K562 (cell line): ENCODE measurements around the gene AHSG. TPM values are rescaled to one million over a fixed set of nuclear protein-coding genes. Genes with fewer than 3 reads are reported as not detected.

Source experiments
- ATAC-seq: fragments of 200-7000 bp; cut with Tn5 transposase; 3 replicates; pipeline ENCODE4 v1.9.1; 2020; ENCODE audit warnings: moderate library complexity
- BruUV-seq: library from RNA; stranded (reverse); fragments of 400-500 nt; replicated peaks from 2 replicates; lab custom pipeline; 2021; lab: Mats Ljungman, UMichigan
- CTCF ChIA-PET: fragments of 300-600 bp; formaldehyde crosslinking; extraction: SDS; loops from one replicate; lab custom pipeline; 2021; ENCODE audit warnings: low intra/inter-chr PET ratio; lab: Yijun Ruan, JAX
- POLR2A ChIA-PET: fragments of 300-600, 350-650 bp; sonication (Branson Sonifier 250); formaldehyde crosslinking; extraction: SDS; loops from one replicate; lab custom pipeline; 2021; ENCODE audit warnings: antibody characterized with exemption, inconsistent platforms; lab: Yijun Ruan, JAX
- DNase-seq, 4 experiments: peaks; one replicate each; pipeline versions ENCODE4 v3.0.0 to v3.0.0-alpha.2; 2011 to 2018; ENCODE audit warnings: low spot score in 3 of 4, mixed read lengths in 3 of 4; ENCODE audit errors: extremely low read depth in 1 of 4
- FAIRE-seq: peaks from 2 replicates; lab custom pipeline; 2011; peaks lifted over from hg19 to GRCh38; lab: Jason Lieb, UNC
- H2AFZ ChIP-seq: 2 replicates; pipeline ENCODE4 v1.6.0; 2011; ENCODE audit warnings: low read depth, low read length, control low read depth, inconsistent platforms
- H3K27ac ChIP-seq: fragments of 200-600 bp; 3 replicates; pipeline ENCODE4 v1.8.0; 2011; ENCODE audit warnings: low read depth, mild to moderate bottlenecking, control low read depth, inconsistent platforms, low read length, moderate library complexity, mixed read lengths; ENCODE audit errors: extremely low read depth
- H3K27me3 ChIP-seq, 2 experiments: fragments of 300-600 bp in 1 of 2; 2 replicates in 1 of 2; 3 replicates in 1 of 2; pipeline versions ENCODE4 v1.6.0 to v1.8.0; 2011; ENCODE audit warnings: inconsistent platforms in 2 of 2, low read length in 2 of 2, mild to moderate bottlenecking in 1 of 2, mixed read lengths in 1 of 2, moderate library complexity in 1 of 2; ENCODE audit not compliant: control insufficient read depth in 2 of 2, insufficient read depth in 2 of 2
- H3K36me3 ChIP-seq: fragments of 300-600 bp; 3 replicates; pipeline ENCODE4 v1.8.0; 2011; ENCODE audit warnings: mild to moderate bottlenecking, low read length, inconsistent platforms; ENCODE audit not compliant: control insufficient read depth, insufficient read depth
- H3K4me1 ChIP-seq, 2 experiments: fragments of 200-600 bp in 1 of 2; replicated peaks in 1 of 2; 2 replicates in 1 of 2; 3 replicates in 1 of 2; pipeline versions ENCODE4 v1.5.1 to v1.8.0; 2011; ENCODE audit warnings: inconsistent platforms in 2 of 2, low read length in 2 of 2, mild to moderate bottlenecking in 1 of 2, mixed read lengths in 1 of 2, moderate library complexity in 1 of 2; ENCODE audit not compliant: control insufficient read depth in 2 of 2, insufficient read depth in 2 of 2
- H3K4me2 ChIP-seq: 2 replicates; pipeline ENCODE4 v1.6.1; 2011; ENCODE audit warnings: low read length, control low read depth, inconsistent platforms, mixed read lengths; ENCODE audit not compliant: insufficient read depth
- H3K4me3 ChIP-seq: fragments of 200-600 bp; sonication (generic), shearing (Covaris generic); 2 replicates; pipeline ENCODE4 v1.5.1; 2016; ENCODE audit warnings: control low read depth, inconsistent platforms
- H3K79me2 ChIP-seq: fragments of 200-600 bp; 3 replicates; pipeline ENCODE4 v1.8.0; 2011; ENCODE audit warnings: low read length, inconsistent platforms; ENCODE audit not compliant: control insufficient read depth, insufficient read depth
- H3K9ac ChIP-seq, 2 experiments: 2 replicates each; pipeline versions ENCODE4 v1.6.0 to v1.6.1; 2011; ENCODE audit warnings: low read depth in 2 of 2, low read length in 2 of 2, control low read depth in 1 of 2, inconsistent platforms in 1 of 2, mild to moderate bottlenecking in 1 of 2, mixed read lengths in 1 of 2; ENCODE audit not compliant: insufficient read depth in 1 of 2
- H3K9me1 ChIP-seq: one replicate; pipeline ENCODE4 v1.6.0; 2011; ENCODE audit warnings: inconsistent platforms, mild to moderate bottlenecking, low read length, moderate library complexity; ENCODE audit not compliant: control insufficient read depth, insufficient read depth
- H3K9me3 ChIP-seq: replicated peaks from 2 replicates; pipeline ENCODE4 v1.5.1; 2011; ENCODE audit warnings: low read depth, low read length, inconsistent platforms; ENCODE audit not compliant: control insufficient read depth, insufficient read depth
- H4K20me1 ChIP-seq: replicated peaks from 2 replicates; pipeline ENCODE4 v1.6.1; 2011; ENCODE audit warnings: low read length, inconsistent platforms, mixed read lengths; ENCODE audit not compliant: control insufficient read depth, insufficient read depth
- CEBPZ ChIP-seq: fragments of 150-350 bp; IDR thresholded peaks from 2 replicates; pipeline ENCODE4 v1.6.1; 2014; ENCODE audit warnings: low read depth, mild to moderate bottlenecking, low read length, borderline replicate concordance
- GTF2A2 ChIP-seq: IDR thresholded peaks from 2 replicates; pipeline ENCODE4 v1.6.1; 2016; ENCODE audit warnings: mild to moderate bottlenecking, missing genetic modification characterization, missing compliant biosample characterization
- KDM1A ChIP-seq, 2 experiments: fragments of 450-650 bp; IDR thresholded peaks; 2 replicates each; pipeline ENCODE4 v1.6.1; 2016; ENCODE audit warnings: mild to moderate bottlenecking in 2 of 2
- PREB ChIP-seq: sonication (generic); formaldehyde crosslinking; IDR thresholded peaks from 2 replicates; pipeline ENCODE4 v1.8.1; 2023; ENCODE audit warnings: mild to moderate bottlenecking, missing genetic modification reagents
- RFX7 ChIP-seq: fragments of 250-450 bp; sonication (Bioruptor Pico); IDR thresholded peaks from 2 replicates; pipeline ENCODE4 v1.5.1; 2021; ENCODE audit warnings: mild to moderate bottlenecking
- SMARCB1 ChIP-seq: IDR thresholded peaks from 2 replicates; pipeline ENCODE4 v1.6.1; 2011; ENCODE audit warnings: improper control_type of control experiment, low read depth; ENCODE audit not compliant: insufficient read length
- SP2 ChIP-seq: IDR thresholded peaks from 2 replicates; pipeline ENCODE4 v1.6.1; 2011; ENCODE audit warnings: mild to moderate bottlenecking, low read depth, low read length, moderate library complexity; ENCODE audit not compliant: poor library complexity, severe bottlenecking; ENCODE audit errors: extremely low read depth
- ZNF717 ChIP-seq: fragments of 250-450 bp; sonication (Bioruptor Pico); IDR thresholded peaks from 2 replicates; pipeline ENCODE4 v1.5.0; 2021
- in situ Hi-C: fragments of 300-500 bp; cut with MboI; formaldehyde crosslinking; loops from 4 replicates; pipeline ENCODE4 v1.15.0; 2018; ENCODE audit warnings: inconsistent platforms, mixed read lengths
- intact Hi-C: fragments of 100-400 bp; cut with micrococcal nuclease; formaldehyde crosslinking; loops from 2 replicates; pipeline ENCODE4 v1.14.2; 2022
- polyA plus RNA-seq, 8 experiments: library from polyadenylated mRNA; depleted of rRNA in 4 of 8; stranded (reverse) in 5 of 8; unstranded in 3 of 8; fragments of >200 nt; fragmentation: Nextera tagmentation in 2 of 8; fragmentation: Illumina TruSeq in 1 of 8; extraction: Ambion mirVana in 2 of 8; extraction: Trizol in 1 of 8; gene quantifications; 2 replicates each; pipeline versions ENCODE4 v1.2.1 to v1.2.3, GENCODE V29; 2011 to 2014; ENCODE audit warnings: inconsistent platforms in 1 of 8, missing spikeins in 1 of 8
- total RNA-seq, 7 experiments: library from RNA; depleted of rRNA in 6 of 7; stranded (reverse); fragments of >200 nt in 6 of 7; fragmentation: Illumina TruSeq in 2 of 7; extraction: Trizol in 2 of 7; gene quantifications; 2 replicates each; pipeline versions ENCODE4 v1.2.1 to v1.2.3, GENCODE V29; 2011 to 2021; ENCODE audit warnings: low replicate concordance in 1 of 7

The AHSG gene
- total and polyA plus RNA-seq, 9 of the 15 experiments (the other 6 are each of a cell fraction or from before 2014, with no cell fraction given), result 0.69 TPM; not detected in 8

- BruUV-seq, result no TSS peak
- Histone ChIP-seq H3K36me3 (no peaks in the 10 kb centered on the region), H4K20me1 (no peaks in the 10 kb centered on the region), H3K9me1 (no peaks in the 10 kb centered on the region), H2AFZ (no peak overlapping the region), H3K4me1 (peaks cover 0 to 9% of the 10 kb centered on the region in 2 experiments; a peak in 2 of 5 replicates), H3K79me2 (no peaks in the 10 kb centered on the region), H3K27ac (no peak overlapping the region), H3K27me3 (no peaks in the 10 kb centered on the region; a peak in 2 of 5 replicates), H3K4me2 (no peak overlapping the region), H3K9me3 (no peaks in the 10 kb centered on the region), H3K9ac (no peak overlapping the region), H3K4me3 (no peak overlapping the region)
- no peak for FAIRE-seq
- CTCF ChIA-PET, result no interaction called here
- TF ChIP-seq KDM1A (IDR thresholded peaks at IDR 0.05) (no peak), GTF2A2 (tag) (no peak), RFX7 (no peak), SP2 (no peak), PREB (no peak), CEBPZ (no peak), SMARCB1 (no peak), ZNF717 (no peak)
- intact Hi-C loops (loop anchor here (5.0 kb wide), 1 partner anchor 623 kb away; no protein-coding TSS in a partner anchor), in situ Hi-C loops (no loop called here)
- POLR2A ChIA-PET, result interaction anchor here (0.7 kb wide), 1 partner anchor 34 kb away, joined by 3 read pairs; no protein-coding TSS in a partner anchor
- no peak for ATAC-seq
- DNase-seq, result no peak
These were observed 7.8 kb upstream of the AHSG start for GRCh38 chr3:186605078-186605477.
